Cardiac fibroblast (primary cell): ENCODE data around the gene SAV1.

Experiments used
- DNase-seq, 2 donors: peaks; one replicate each; pipeline versions ENCODE4 v3.0.0 to v3.0.0-alpha.2; 2010; ENCODE audit warnings: low read depth in 2 of 2
- H3K4me3 ChIP-seq, 2 donors: replicated peaks in 1 of 2; 1 replicate in 1 of 2; 2 replicates in 1 of 2; pipeline ENCODE4 v1.5.1; 2011; ENCODE audit warnings: low read depth in 2 of 2, low read length in 2 of 2, mild to moderate bottlenecking in 2 of 2, moderate library complexity in 1 of 2
- CTCF ChIP-seq: IDR thresholded peaks from one replicate; pipeline ENCODE4 v1.5.1; 2011; ENCODE audit warnings: low read depth, mild to moderate bottlenecking, low read length, inconsistent platforms

SAV1 gene

DNA sequence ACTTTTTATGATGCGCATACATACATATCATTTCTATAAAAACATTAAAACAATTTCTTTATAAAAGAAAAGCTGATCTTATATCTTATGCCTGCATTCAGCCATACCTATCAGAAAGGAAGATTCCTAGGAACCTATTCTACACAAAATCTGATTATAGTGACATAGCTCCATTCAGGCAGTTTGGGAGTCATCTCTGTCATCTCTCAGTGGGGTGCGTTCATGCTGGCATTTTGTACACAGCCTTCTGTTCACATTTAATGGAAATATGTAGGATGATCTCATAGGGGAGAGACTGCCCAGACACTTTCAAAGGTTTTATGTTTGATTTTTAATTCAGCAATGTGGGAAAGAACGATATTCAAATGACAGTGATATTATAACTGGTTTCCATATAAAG lies 55.3 kb downstream of the SAV1 start:
- H3K4me3 ChIP-seq = no peak overlapping the region
- DNase-seq = no peak
- TF ChIP-seq CTCF = no peak

- no peak for TF ChIP-seq CTCF
- no peak for DNase-seq
- no peak overlapping the region for H3K4me3 ChIP-seq
Observed at GRCh38 chr14:50610465-50610864, 57.6 kb downstream of the SAV1 start.

DNA sequence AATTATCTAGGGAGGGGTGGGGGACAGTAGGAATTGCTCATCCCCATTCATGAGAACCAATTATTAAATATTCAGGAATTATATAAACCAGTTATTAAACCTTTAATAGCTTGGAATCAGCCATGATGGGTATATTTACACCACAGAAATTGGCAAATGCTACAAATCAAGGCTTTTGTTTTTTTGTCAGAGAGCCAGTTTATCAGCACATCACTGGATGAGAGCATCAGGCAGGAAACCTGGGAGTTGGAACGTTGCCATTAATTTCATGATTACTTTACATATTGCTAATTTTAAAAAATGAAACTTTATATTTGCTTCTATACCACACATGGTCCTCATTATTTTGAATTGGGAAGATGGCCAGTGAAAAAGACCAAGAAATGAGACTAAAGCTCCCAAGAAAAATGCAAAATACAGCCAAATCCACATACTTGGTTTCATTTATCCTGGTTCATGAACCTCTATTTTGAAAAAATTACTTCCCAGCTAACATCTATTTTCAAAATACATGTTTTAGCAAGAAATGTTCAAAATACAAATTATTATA lies 59.7 kb downstream of the SAV1 start:
- TF ChIP-seq CTCF = no peak
- DNase-seq = peak in 1 of 2 donors; percentile 20
- no peak overlapping the region for H3K4me3 ChIP-seq

GRCh38 chr14:50607761-50608160 lies 60.3 kb downstream of the SAV1 start:
- no peak overlapping the region for H3K4me3 ChIP-seq
- TF ChIP-seq CTCF = no peak
- DNase-seq = no peak

GRCh38 chr14:50607181-50607580 lies 60.9 kb downstream of the SAV1 start:
- H3K4me3 ChIP-seq = no peak overlapping the region
- DNase-seq = no peak
- TF ChIP-seq CTCF = no peak

DNA sequence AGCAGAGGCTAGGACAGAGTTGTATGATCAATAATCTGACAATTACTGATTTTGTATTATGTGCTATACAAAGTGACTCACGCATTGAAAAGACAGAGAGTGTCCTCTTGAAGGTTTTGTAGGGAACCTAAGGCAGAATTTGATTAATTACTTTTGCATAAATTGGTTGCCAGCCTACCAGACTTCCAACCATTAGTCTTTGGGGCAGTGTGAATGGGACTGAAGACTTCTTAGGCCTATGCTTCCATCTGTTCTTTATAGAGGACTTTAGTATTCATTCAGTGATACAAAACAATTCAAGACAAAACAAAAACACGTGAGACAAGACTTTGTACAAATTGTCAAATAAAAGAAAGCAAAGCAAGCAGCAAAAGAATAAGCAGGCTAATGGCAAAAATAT lies 61.6 kb downstream of the SAV1 start:
- H3K4me3 ChIP-seq = no peak overlapping the region
- DNase-seq = no peak
- TF ChIP-seq CTCF = no peak

DNA sequence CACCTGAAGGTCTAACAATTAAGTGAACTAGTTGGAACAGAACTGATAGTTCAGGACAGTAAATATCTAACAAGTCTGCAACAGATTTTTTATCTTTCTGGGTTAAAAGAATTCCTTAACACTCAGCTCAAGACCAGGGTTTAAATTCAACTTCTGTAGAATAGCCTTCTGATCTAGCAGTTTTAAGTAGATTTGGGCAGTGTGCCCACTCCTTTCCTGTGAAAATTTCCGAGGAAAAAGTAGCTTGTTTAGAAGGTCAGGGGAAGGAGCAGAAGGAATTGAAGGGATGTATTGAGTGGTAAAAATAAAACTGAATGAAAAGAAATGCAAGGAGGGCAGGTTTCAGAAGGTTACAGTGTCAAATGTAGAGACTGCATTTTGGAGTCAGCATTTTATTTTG lies 62.3 kb downstream of the SAV1 start:
- no peak for TF ChIP-seq CTCF
- no peak overlapping the region for H3K4me3 ChIP-seq
- DNase-seq = peak in 1 of 2 donors; percentile 74
